Activated CD8-positive, alpha-beta memory T cell treated with anti-CD3 and anti-CD28 coated beads for 36 hours (primary cell): Measurements from ENCODE around the gene AOAH. TPM values are rescaled to one million over a fixed set of nuclear protein-coding genes. Genes with fewer than 3 reads are reported as not detected.
"Not testable (repeated sequence)": the region's sequence is repeated elsewhere in the genome, so short reads cannot be mapped to it uniquely, and the experiment has no call there.

Source experiments
- CTCF ChIA-PET: fragments of 350-600 bp; sonication (Branson Sonifier 250); formaldehyde crosslinking; loops from one replicate; lab custom pipeline; 2021; ENCODE audit warnings: antibody characterized with exemption; lab: Charles Lee
- POLR2A ChIA-PET: fragments of 350-600 bp; sonication (Branson Sonifier 250); formaldehyde crosslinking; loops from one replicate; lab custom pipeline; 2021; ENCODE audit warnings: antibody characterized with exemption; lab: Charles Lee
- total RNA-seq, 2 experiments: library from RNA; stranded (reverse); gene quantifications; one replicate each; pipeline ENCODE4 v1.2.3, GENCODE V29; 2021

The AOAH gene
- total RNA-seq, 2 experiments from 2014 or later, result 17.4 to 22.5 TPM

DNA sequence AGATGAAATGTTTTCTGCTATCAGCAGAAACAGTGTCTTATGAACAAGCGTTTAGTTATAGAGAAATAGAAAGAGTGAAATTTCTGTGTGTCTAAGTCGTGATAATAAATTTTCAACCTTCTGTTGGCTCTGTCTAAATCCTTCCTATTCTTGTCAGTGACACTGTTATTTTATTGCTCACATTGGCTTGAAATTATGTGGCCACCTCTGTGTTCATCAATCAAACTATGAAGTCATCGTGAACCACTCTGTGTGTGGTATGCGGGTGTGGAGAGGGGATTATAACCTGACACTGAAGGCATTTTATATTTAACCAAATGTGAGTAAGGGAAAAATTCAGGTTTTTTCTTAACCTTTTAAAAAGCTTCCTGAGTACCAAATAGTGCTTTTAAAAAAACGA lies 12.3 kb downstream of the AOAH start:
- ChIA-PET POLR2A (no interaction called here), CTCF (interaction anchor here (0.7 to 1.0 kb wide), 2 partner anchors 10 to 14 kb away, joined by 3 to 4 read pairs; no protein-coding TSS in a partner anchor)

- POLR2A ChIA-PET, result no interaction called here
- CTCF ChIA-PET, result interaction anchor here (0.6 to 0.7 kb wide), 2 partner anchors 11 to 216 kb away, joined by 4 to 5 read pairs; no protein-coding TSS in a partner anchor
Measured at GRCh38 chr7:36711256-36711655, 13.0 kb downstream of the AOAH start.

GRCh38 chr7:36710186-36710791 lies 14.0 kb downstream of the AOAH start:
- CTCF ChIA-PET, result interaction anchor here (1.1 kb wide), 1 partner anchor 318 kb away, joined by 3 read pairs; no protein-coding TSS in a partner anchor

GRCh38 chr7:36708767-36709166 lies 15.5 kb downstream of the AOAH start:
- ChIA-PET POLR2A (no interaction called here), CTCF (interaction anchor here (1.1 kb wide), 1 partner anchor 27 kb away, joined by 5 read pairs; no protein-coding TSS in a partner anchor)

More at GRCh38 chr7:36710186-36710791, 14.0 kb downstream of the AOAH start:
- POLR2A ChIA-PET, result no interaction called here

DNA sequence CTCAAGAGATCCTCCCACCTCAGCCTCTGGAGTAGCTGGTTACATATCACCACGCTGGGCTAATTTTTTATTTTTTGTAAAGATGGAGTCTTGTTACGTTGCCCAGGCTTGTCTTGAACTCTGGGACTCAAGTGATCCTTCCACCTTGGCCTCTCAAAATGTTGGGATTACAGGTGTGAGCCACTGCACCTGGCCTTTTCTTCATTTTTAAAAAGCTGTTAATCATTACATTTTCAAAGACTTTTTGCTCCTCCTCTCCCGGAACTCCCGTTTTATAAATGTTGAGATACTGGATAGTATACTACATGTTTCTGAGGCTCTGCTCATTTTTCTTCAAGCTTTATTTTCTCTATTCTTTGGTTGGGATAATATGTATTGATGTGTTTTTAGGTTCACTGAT lies 16.4 kb downstream of the AOAH start:
- ChIA-PET POLR2A (interaction anchor here (1.2 kb wide), 1 partner anchor 16 kb away, joined by 3 read pairs; no protein-coding TSS in a partner anchor), CTCF (interaction anchor here (1.7 kb wide), 1 partner anchor 17 kb away, joined by 4 read pairs; the partner anchor contains the start of gene AOAH)

DNA sequence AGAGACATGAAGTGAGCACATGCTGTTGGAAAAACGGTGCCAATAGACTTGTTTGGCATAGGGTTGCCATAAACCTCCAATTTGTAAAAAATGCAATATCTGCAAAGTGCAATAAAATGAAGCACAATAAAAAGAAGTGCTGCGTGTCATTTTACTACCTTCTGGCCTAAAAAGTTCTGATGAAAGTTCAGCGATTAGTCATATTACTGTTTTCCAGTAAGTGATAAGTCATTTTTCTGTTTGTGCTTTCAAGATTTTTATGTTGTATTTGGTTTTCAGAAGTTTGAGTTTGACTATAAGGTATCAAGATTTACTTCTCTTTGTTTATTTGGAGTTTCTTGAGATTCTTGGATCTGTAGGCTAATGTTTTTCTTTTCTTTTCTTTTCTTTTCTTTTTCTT lies 16.8 kb downstream of the AOAH start:
- ChIA-PET POLR2A (interaction anchor here (1.2 kb wide), 1 partner anchor 16 kb away, joined by 3 read pairs; no protein-coding TSS in a partner anchor), CTCF (interaction anchor here (1.7 kb wide), 1 partner anchor 17 kb away, joined by 4 read pairs; the partner anchor contains the start of gene AOAH)

GRCh38 chr7:36703860-36704259 lies 20.4 kb downstream of the AOAH start:
- POLR2A ChIA-PET, CTCF ChIA-PET: not testable (repeated sequence)

DNA sequence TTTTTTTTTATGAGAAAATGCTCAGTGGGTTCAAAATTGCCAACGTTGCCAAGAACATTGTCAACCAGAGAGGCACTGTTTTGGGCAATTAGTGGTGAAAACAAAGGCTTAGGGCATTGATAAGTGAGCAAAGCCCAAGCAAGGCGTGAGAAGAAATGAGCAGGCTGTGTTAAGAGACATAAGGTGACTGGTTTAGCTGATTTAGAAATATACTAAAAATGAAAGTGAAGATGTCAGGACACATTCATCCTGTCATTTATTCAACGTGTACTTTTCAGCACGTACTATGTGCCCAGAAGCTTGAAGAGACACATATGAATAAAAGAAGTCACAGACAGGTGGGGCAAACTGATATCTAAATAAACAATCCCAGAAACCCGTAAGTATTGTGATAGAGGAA lies 31.8 kb downstream of the AOAH start:
- ChIA-PET CTCF (no interaction called here), POLR2A (no interaction called here)

DNA sequence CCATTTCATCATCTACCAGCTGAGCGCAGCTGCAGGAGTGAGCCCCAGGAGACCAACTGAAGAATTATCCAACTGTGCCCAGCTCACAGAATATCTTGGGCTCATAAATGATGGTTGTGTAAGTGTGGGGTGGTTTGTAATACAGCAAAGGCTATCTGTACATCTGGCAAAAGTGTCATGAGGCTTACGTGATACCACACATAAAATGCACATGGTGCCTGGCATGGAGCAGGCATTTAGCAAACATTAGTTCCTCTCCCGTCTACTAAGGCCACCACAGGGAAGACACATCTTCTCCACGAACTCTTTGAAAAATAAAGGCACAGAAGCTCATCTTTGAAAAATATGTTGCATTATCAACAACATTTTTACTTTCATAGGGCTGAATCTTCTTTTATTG lies 32.3 kb downstream of the AOAH start:
- ChIA-PET CTCF (no interaction called here), POLR2A (no interaction called here)

DNA sequence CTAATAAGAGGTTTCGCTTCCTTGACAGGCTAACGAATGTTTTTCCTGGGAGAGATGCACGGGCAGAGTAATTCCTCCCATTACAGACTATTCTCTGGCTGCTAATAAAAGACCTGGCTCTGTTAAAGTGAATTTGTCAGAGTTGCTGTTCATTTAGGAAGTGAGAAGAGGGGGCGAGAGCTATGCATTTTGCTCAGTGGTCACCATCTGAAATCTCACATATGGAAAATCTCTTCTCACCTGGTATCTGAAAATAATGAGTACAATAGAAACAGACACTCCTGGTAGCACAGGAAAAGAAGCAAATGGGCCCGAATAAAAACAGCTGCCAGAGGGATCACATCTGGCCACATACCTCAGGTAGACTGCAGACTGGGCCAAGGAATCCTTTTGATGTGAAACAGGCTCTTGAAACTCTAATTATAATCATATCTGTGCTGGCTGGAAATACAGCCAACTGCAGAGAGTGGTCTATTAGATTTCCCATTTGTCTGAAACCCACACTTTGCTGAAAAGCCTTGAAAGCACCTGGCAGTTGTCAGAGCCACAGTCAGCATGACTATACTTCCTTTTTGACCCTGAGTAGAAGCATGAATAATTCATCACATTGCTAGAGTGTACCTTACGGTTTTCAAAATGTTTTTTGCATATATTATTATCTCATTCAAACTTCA lies 33.6 kb downstream of the AOAH start:
- POLR2A ChIA-PET, result no interaction called here
- CTCF ChIA-PET, result interaction anchor here (1.6 kb wide), 1 partner anchor 20 kb away, joined by 4 read pairs; no protein-coding TSS in a partner anchor

GRCh38 chr7:36690041-36690440 lies 34.3 kb downstream of the AOAH start:
- POLR2A ChIA-PET, result no interaction called here

DNA sequence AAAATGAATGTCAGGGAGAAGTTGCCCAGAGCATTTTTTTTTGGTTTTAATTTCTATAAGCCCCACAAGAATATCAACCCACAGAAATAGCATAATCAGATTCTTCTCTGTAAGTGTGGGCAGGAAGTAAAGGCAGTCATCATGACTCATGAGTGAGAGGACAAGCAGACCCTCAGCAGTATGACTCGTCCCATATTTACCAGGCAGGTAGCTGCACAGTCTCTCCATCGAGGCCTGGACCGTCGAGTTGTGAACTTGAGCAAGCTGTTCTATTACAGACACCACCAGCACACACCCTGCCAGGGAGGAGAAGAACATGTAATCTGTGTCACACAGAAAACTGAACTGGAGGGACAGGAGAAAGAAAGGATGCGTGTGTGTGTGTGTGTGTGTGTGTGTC lies 37.8 kb downstream of the AOAH start:
- POLR2A ChIA-PET, result interaction anchor here (0.6 to 0.7 kb wide), 2 partner anchors 9 to 61 kb away, joined by 3 to 4 read pairs; no protein-coding TSS in a partner anchor
- CTCF ChIA-PET, result interaction anchor here (1.1 kb wide), 1 partner anchor 17 kb away, joined by 5 read pairs; no protein-coding TSS in a partner anchor

More at GRCh38 chr7:36690041-36690440, 34.3 kb downstream of the AOAH start:
- CTCF ChIA-PET, result interaction anchor here (0.6 to 1.6 kb wide), 2 partner anchors 19 to 849 kb away, joined by 3 to 4 read pairs; no protein-coding TSS in a partner anchor

DNA sequence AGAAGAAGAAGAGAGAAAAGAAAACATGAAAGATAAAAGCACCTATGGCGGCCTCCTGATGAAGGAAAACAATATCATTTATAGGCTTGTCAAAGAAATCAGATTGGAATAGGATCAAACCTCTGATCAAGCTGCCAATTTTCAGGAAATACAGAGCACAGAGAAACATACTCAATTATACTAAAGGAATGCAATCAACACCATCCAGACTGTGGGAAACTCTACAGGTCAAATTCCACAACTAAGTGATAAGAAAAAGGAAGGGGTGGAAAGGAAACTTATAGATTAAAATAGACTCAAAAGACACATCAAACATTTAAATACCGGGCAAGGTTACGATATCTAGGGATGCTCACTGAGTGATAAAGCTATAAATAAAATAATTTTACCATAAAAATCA lies 39.3 kb downstream of the AOAH start:
- POLR2A ChIA-PET, result no interaction called here
- CTCF ChIA-PET, result interaction anchor here (1.2 kb wide), 1 partner anchor 14 kb away, joined by 3 read pairs; no protein-coding TSS in a partner anchor

DNA sequence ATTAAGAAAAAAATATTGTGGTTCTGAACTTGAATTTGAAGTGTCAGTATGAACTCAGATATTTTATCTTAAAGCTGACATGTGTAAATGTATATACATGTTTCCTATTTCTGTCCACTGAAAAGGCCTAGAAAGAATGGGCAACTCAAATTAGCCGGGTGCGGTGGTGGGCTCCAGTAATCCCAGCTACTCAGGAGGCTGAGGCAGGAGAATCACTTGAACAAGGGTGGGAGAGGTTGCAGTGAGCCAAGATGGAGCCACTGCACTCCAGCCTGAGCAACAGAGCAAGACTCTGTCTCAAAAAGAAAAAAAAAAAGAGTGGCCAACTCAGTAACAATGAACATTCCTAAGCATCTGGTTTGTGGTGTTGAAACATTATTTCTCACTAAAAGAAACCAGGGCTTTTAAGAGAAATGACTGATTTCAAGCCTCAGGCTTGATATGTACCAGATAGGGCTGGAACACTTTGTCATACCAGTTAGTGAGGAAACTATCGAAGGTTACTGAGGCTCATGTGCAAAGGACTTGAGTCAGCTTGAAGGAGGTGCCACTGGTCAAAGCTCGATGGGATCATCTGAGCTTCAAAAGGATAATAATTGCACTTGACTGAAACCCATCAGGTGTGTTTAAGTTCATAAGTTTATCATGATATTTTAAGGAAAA lies 40.5 kb downstream of the AOAH start:
- ChIA-PET CTCF (interaction anchor here (1.0 to 1.3 kb wide), 2 partner anchors 196 to 205 kb away, joined by 3 read pairs; no protein-coding TSS in a partner anchor), POLR2A (no interaction called here)

- POLR2A ChIA-PET, result no interaction called here
- CTCF ChIA-PET, result interaction anchor here (1.0 to 1.3 kb wide), 2 partner anchors 196 to 205 kb away, joined by 3 read pairs; no protein-coding TSS in a partner anchor
Measured at GRCh38 chr7:36683111-36683510, 41.2 kb downstream of the AOAH start.

GRCh38 chr7:36682102-36682501 lies 42.2 kb downstream of the AOAH start:
- ChIA-PET CTCF (interaction anchor here (1.1 to 2.4 kb wide), 2 partner anchors 12 to 517 kb away, joined by 3 to 7 read pairs; no protein-coding TSS in a partner anchor), POLR2A (no interaction called here)

DNA sequence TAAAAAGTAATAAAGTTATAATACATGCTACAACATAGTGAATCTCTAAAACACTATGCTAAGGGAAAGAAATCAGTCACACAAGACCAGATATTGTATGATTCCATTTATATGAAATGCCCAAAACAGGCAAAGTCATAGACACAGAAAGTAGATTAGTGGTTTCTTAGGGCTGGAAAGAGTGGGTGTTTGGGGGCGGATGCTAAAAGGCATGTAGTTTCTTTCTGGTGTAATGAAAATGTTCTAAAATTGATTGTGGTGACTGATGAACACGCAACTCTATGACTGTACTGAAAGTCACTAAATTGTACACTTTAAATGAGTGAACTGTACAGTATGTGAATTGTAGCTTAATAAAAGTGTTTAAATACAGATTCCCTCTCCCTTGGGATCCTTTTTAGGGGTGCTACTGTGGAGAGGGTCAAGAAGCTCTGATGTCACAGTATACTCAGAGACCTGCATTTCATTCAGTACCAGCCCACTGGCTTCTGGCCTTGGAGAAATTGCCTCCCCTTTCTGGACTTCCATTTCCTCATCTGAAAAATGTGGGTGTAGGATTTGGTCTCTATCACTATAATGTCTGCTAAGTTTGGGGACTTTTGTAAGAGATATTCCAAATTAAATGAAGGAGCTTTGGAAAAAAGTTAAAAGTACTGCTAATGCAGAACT lies 46.4 kb downstream of the AOAH start:
- POLR2A ChIA-PET, result interaction anchor here (0.8 to 1.0 kb wide), 3 partner anchors 8 to 70 kb away, joined by 3 to 10 read pairs (median 4); partner anchors contain the start of gene AOAH
- CTCF ChIA-PET, result interaction anchor here (1.1 to 1.4 kb wide), 5 partner anchors 10 to 504 kb away, joined by 3 to 5 read pairs (median 3); no protein-coding TSS in a partner anchor

- POLR2A ChIA-PET, result no interaction called here
- CTCF ChIA-PET, result interaction anchor here (0.6 to 1.1 kb wide), 2 partner anchors 426 to 508 kb away, joined by 3 to 4 read pairs; no protein-coding TSS in a partner anchor
Measured at GRCh38 chr7:36673703-36674102, 50.6 kb downstream of the AOAH start.
